ENCODE data around the gene ENOPH1.

DNA sequence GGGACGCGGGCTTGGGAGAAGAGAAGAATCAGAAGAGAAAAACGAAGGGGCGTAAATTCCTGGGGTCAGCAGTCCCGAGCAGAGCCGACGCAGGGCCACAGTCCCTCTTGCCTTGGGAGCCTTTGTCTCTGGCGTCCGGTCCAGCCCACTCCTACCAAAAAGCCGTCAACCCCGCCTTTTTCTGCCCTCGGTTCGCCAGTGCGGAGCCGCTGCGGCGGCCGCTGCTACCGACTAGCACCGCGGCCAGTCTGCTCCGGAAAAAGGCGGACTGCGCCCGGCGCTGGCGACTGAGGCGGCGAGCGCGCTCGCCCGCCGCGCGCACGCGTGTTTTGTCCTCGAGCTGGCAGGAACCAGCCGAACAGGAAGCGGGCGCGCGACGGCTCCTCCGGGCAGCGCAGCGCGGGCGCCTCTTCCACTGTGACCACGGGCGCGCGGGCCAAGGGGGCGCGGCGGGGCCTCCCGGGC lies 630 bp upstream of the ENOPH1 start:
- no peak for TF ChIP-seq EP300 (IDR thresholded peaks at IDR 0.05)
- no peak for TF ChIP-seq POLR2AphosphoS5 (IDR thresholded peaks at IDR 0.05)
